ENCODE measurements around the gene GKN2. TPM values are rescaled to one million over a fixed set of nuclear protein-coding genes. Genes with fewer than 3 reads are reported as not detected.

GKN2 gene
- not detected for total RNA-seq

GRCh38 chr2:68952887-68953521 lies at the start of gene GKN2:
Gene GKN2, minus strand, starts transcription at chr2:68952893. Its CDS starts 32 bp downstream, at chr2:68952861.
- POLR2A ChIA-PET = no interaction called here
- CTCF ChIA-PET = no interaction called here

DNA sequence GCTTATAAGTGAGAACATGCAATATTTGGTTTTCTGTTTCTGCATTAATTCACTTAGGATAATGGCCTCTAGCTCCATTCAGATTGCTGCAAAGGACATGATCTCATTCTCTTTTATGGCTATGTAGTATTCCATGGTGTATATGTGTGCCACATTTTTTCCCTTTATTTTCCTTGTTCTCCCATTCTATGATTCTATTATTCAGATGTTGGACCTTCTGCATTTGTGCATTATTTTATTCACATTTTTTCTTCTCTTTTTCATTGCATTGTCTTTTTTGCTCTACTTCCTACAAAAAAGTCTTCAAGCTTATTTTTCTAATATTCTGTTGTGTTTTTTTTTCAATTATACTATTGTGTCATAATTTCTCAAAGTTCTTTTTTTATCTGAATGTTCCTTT lies 49.2 kb upstream of the GKN2 start:
- CTCF ChIA-PET = no interaction called here
- POLR2A ChIA-PET = no interaction called here

DNA sequence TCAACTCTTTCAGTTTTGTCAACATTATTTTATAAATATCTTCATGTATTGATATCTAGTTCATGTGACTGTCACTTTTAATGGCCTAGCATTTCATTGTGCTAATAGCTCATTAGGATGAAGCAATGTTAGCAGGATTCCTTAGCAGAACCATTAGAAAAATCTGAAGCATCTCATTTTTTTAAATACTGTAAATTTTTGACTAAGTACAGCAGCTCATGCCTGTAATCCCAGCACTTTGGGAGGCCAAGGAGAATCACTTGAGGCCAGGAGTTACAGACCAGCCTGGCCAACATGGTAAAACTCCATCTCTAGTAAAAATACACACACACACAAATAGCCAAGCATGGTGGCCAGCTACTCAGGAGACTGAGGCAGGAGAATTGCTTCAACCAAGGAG lies 44.7 kb upstream of the GKN2 start:
- ChIA-PET CTCF (interaction anchor here (1.1 kb wide), 1 partner anchor 8 kb away, joined by 4 read pairs; no protein-coding TSS in a partner anchor), POLR2A (no interaction called here)

DNA sequence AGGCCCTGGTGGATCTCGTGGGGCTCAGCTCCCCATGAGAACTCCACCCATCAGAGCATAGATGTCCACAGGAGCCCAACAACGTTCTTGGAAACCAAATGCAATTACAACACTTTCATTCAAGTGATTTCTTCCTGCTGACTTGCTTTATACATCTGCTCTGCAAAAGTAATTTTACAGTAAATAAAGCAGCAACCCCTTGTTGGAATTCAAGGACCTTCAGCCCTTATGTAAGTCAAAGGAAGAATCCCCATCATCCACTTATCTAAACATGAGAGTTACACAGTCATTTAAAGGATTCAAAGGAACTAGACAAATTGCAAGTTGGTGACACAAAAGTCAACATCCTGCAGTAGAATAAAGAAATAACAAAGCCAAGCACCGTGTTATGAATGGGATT lies 43.2 kb upstream of the GKN2 start:
- ChIA-PET CTCF (no interaction called here), POLR2A (no interaction called here)

DNA sequence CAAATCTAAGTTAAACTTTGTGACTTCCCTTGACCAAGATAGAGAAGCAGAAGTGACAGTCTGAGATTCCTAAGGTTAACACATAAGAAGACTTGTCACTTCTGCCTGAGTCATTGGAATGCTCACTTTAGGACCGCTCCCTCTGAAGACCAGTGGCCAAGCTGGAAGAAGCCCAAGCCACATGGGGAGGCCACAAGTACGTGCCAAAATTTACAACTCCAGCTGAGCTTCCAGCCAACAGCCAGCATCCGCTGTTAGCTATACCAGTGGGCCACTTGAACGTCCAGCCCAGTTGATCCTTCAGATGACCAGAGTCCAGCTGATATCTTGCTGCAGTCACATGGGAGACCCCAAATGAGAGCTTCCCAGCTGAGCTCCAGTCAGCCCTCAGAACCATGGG lies 42.2 kb upstream of the GKN2 start:
- POLR2A ChIA-PET = no interaction called here
- CTCF ChIA-PET = no interaction called here

DNA sequence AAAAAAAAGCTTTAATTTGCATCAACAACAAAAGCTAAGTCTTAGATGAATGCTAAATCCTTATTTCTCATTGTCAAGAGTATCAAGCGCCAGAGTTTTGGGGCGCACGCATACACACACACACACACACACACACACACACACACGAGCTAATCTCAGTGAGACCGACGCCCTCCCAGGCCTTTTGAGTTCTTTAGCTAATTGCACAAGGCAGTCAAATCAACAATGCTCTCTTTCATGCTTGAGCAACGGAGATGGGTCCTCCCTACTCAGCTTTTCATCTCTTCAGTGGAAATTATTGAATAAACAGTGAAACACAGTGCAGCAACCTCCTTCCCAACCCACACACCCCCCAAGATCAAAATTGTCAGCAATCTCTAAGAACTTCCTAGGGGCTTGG lies 41.0 kb upstream of the GKN2 start:
- POLR2A ChIA-PET = no interaction called here
- CTCF ChIA-PET = no interaction called here

- ChIA-PET POLR2A (no interaction called here), CTCF (no interaction called here)
Observed at GRCh38 chr2:68992933-68993332, 40.2 kb upstream of the GKN2 start.

- ChIA-PET POLR2A (no interaction called here), CTCF (no interaction called here)
Observed at GRCh38 chr2:68992341-68992740, 39.6 kb upstream of the GKN2 start.

DNA sequence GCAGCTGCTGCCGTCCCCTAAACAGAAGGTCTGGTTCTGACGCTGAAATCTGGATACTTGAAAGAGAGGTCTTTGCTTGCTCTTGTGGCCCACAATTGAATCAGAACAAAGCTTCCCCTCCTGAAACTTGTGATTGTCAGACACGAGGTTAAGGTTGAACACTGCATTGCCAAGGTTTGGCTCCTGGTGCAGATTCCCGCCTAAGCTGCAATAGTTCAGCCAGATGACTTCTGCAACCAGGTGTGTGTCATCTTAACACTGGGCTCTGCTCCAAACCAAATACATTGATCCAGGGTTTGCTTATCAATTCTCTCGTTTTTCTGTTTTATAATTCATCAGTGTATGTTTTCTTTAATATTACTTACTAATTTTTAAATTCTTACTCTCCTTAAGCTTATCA lies 36.3 kb upstream of the GKN2 start:
- CTCF ChIA-PET = interaction anchor here (1.0 kb wide), 1 partner anchor 9 kb away, joined by 4 read pairs; no protein-coding TSS in a partner anchor
- POLR2A ChIA-PET = no interaction called here

- CTCF ChIA-PET = no interaction called here
- POLR2A ChIA-PET = no interaction called here
Observed at GRCh38 chr2:68987021-68987503, 34.4 kb upstream of the GKN2 start.

DNA sequence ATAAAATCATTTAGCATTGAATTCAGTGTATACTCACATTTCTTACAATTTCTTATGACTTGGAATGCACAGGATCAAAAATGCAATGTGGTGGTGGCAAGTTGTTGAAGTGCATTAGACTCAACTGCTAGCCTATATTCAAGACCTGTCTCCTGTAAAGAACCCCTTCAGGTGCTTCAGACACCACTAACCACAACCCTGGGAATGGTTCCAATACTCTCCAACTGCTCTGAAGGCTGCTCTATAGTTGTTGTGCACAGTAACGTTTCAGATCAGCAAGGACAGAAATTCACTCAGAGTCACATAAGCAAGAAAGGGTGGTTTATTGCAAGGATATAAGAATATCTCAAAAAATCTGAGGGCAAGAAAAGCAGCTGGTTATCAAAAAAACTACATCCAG lies 28.3 kb upstream of the GKN2 start:
- CTCF ChIA-PET = no interaction called here
- POLR2A ChIA-PET = no interaction called here

DNA sequence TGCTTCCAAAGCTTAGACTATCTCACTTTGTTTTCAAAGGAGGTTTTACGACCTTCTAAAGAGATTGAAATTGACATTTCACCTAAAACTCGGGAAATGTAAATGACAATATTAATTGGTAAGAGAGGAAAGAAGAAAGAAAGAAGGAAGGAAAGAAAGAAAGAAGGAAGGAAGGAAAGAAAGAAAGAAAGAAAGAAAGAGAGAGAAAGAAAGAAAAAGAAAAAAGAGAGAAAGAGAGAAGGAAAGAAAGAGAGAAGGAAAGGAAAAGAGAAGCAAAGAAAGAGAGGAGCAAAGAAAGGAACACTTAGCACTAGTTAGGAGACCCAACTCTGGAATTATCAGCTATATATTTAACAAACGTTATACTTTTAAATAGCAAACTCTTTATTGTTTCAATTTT lies 25.4 kb upstream of the GKN2 start:
- CTCF ChIA-PET = no interaction called here
- POLR2A ChIA-PET = interaction anchor here (0.7 kb wide), 1 partner anchor 278 kb away, joined by 7 read pairs; no protein-coding TSS in a partner anchor

DNA sequence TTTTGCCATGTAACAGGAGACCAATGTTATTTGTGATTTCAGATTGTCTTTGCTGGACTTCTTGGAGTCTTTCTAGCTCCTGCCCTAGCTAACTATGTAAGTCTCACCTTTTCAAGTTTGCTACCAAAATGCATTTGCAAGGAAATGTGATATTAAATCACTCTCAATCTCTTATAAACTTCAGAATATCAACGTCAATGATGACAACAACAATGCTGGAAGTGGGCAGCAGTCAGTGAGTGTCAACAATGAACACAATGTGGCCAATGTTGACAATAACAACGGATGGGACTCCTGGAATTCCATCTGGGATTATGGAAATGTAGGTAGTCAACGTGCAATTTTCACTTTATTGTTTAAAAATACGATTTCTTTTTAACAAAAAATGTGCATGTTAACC lies 24.8 kb upstream of the GKN2 start:
- ChIA-PET CTCF (no interaction called here), POLR2A (interaction anchor here (0.7 kb wide), 1 partner anchor 279 kb away, joined by 7 read pairs; no protein-coding TSS in a partner anchor)

- POLR2A ChIA-PET = no interaction called here
Observed at GRCh38 chr2:68975844-68976243, 23.2 kb upstream of the GKN2 start.

DNA sequence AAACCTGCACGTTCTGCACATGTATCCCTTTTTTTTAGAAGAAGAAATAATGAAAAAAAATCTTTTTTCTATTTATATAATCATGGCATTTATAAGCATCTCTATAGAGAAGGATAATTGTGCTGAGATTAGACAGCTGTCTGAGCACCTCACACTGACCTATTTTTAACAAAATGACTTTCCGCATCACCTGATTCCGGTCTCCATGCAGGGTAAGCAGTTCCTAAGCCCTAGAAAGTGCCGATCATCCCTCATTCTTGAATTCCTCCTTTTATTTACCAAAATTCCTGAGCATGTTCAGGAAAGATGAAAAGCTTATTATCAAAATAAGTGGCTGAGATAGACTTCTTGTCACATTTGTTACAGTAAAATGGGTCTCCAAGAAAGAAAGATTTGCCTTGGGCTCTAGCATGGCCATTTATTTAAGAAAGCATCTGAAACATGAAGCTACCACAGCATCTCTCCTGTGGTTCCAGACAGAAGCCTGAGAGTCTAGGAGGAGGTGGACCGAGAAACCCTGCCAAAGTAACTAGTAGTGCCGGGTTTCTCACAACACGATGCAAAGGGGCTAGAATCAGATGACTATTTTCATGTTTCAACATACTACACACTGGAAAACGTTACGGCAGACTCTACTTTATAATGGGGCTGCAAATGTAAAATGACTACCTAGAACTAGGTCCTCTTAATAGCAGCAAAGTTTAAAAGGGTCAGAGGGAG lies 22.4 kb upstream of the GKN2 start:
- CTCF ChIA-PET = no interaction called here

More at GRCh38 chr2:68975844-68976243, 23.2 kb upstream of the GKN2 start:
- CTCF ChIA-PET = no interaction called here

DNA sequence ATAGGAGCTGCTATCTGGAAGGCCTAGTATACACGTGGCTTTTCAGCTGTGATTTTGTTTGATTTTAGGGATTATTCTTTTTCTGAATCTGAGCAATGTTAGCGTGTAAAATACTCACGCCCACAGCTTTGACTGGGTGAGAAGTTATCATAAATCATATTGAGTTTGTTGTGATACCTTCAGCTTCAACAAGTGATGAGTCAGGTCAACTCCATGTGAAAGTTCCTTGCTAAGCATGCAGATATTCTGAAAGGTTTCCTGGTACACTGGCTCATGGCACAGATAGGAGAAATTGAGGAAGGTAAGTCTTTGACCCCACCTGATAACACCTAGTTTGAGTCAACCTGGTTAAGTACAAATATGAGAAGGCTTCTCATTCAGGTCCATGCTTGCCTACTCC lies 21.6 kb upstream of the GKN2 start, which contains the start of gene GKN1:
Gene GKN1, plus strand, starts transcription at position 386 of the 400 bp plus-strand sequence. CDS start 42 bp downstream, outside the sequence.
- POLR2A ChIA-PET = no interaction called here
- CTCF ChIA-PET = no interaction called here

More for the DNA sequence above, 22.4 kb upstream of the GKN2 start:
- POLR2A ChIA-PET = no interaction called here

DNA sequence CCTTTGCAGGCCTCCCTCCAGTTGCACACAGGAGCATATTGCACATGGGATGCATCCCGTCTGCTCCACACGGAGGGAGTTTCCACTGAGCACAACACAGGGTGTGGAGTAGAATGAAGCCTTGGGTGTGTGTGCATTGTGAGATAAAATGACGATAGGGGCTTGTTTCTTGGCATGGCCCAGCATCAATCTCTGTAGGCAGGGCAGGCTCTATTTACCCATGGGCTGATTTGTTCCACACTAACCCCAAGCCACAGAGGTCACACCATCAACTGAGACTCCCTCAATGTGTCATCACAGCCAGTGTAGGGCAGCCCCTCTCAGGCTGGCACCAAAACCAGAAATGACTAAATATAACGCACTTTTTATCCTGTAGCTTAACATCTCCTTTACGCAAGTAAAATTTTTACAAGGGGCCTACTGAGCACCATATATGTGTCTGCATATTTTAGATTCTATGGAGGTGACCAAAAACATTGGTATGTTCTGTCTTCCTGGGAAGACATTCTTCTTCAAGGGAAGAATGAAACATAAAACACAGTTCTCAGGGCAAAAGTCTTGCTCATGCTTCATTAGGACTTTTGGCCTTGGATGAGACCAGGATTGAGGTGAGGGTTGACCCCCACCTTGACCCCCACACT lies 19.0 kb upstream of the GKN2 start:
- POLR2A ChIA-PET = no interaction called here
- CTCF ChIA-PET = no interaction called here

- CTCF ChIA-PET = no interaction called here
- POLR2A ChIA-PET = no interaction called here
Observed at GRCh38 chr2:68970566-68971265, 18.0 kb upstream of the GKN2 start.

DNA sequence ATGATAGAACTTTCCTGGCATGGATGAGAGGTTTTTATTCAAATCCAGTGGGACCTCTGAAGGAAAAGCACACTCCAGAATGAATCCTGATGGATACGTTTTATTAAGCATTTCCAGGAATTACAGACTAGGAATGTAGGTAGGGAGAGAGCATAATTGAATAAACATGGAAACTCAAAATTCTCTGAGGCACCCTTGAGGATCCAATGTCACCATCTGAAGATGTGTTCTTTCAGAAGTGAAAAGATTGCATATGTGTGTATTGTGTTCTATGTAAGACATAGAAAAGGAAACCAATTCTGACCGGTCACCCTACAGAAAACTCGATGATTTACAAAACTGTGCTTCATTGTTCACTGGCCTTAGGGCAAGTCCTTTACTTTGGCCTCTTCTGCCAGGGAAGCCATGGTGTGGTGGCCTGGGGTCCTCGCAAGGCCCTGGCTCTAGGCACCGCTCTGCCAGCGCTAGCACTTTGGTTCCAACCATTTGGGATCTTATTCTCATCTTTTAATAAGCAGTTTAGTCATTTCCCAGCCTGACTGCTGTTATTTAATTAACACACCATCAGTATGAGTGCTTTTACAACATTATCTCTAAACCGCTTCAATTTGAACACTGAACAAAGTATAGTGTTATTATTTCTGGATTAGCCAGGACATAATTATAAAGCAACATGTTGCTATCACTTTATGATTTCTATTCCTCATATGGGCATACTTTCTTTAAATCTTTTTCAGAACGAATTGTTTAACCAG lies 17.2 kb upstream of the GKN2 start:
- ChIA-PET CTCF (no interaction called here), POLR2A (no interaction called here)

DNA sequence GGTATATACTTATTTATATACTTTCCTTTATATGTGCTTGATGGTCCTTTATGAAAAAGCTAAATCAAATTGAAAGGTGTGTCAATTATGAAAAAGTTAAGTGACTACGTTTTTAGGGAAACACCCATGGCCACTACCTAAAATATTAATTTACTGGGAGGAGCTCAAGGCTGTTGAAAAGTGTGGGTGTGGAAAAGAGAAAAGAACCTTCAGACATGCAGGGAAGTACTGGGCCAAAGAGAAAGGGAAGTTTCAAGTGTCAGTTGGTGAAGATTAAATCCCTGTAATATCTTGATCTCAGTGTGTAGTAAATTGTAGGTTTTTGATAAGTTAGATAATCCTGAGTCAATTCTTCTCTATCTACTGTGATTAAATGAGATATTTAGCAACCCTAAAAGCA lies 15.5 kb upstream of the GKN2 start:
- CTCF ChIA-PET = interaction anchor here (1.1 kb wide), 1 partner anchor 25 kb away, joined by 3 read pairs; no protein-coding TSS in a partner anchor
- POLR2A ChIA-PET = no interaction called here
